GM21528 (cell line): Measurements from ENCODE around the gene RAB41.
"Not testable (repeated sequence)": the region's sequence is repeated elsewhere in the genome, so short reads cannot be mapped to it uniquely, and the experiment has no call there.

ENCODE experiments used
- ATAC-seq: cut with Tn5 transposase; IDR thresholded peaks from one replicate; pipeline ENCODE4 v1.9.1; 2021; ENCODE audit warnings: mild to moderate bottlenecking, moderate library complexity; ENCODE audit not compliant: unreplicated experiment, low FRiP score

The RAB41 gene

GRCh38 chrX:70281951-70282350, at the start of gene RAB41:
Gene RAB41 (plus strand): TSS chrX:70282172. CDS start chrX:70282218, 46 bp downstream.
- ATAC-seq = no peak

- no peak for ATAC-seq
Measured at GRCh38 chrX:70234355-70234754, 47.6 kb upstream of the RAB41 start, which contains the start of gene AWAT1. Gene AWAT1 (plus strand): TSS chrX:70234655. CDS start chrX:70234696, 41 bp downstream.

DNA sequence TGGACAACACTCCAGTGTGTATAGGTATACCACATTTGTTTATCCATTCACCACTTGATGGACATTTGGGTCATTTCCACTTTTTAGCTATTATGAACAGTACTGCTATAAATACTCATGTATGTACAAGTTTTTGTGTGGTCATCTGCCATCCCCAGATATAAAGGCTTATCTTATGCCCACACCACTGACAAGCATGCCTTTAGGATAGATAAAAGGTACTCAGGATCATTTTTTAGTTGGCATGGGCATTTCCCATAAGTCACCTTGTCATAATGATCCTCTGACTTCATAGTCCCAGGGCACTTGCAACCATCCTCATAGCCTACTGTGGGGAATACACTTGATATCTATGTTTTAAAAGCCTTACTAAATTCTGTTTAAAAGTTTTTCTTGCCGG, 41.2 kb upstream of the RAB41 start:
- no peak for ATAC-seq

DNA sequence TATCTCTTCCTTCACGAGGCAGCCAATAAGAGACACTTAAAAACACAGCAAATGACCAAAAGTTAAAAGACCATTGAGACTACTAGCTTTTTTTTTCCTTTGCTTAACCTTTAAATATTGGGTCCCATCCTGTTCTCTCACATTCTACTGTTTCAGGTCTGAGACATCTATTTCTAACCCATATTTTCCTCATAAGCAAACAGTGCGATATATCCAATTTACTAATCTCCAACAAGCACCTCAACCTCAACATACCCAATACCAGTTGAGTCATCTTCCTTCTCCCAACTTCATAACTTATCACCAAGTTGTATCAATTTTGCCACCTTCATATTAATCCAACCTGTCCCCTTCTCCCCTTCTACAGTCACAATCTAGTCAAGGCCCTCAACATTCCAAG, 40.5 kb upstream of the RAB41 start:
- no peak for ATAC-seq

GRCh38 chrX:70243601-70244000, 38.4 kb upstream of the RAB41 start:
- not testable (repeated sequence) for ATAC-seq

DNA sequence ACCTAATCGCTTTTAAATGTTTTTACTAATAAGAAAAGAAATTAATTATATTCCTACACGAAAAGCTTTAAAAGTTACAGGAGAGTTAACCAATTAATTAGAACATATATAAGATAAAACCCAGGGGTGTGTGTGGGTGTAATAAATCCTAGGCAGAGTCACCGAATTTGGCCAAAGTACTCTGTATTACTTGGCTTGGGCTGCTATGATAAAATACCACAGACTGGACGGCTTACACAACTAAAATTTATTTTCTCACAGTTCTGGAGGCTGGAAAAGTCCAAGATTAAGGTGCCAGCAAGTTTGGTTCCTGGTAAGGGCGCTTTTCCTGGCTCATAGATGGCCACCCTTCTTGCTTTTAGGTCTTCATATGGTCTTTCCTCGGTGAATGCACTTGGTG, 37.1 kb upstream of the RAB41 start:
- ATAC-seq = no peak

DNA sequence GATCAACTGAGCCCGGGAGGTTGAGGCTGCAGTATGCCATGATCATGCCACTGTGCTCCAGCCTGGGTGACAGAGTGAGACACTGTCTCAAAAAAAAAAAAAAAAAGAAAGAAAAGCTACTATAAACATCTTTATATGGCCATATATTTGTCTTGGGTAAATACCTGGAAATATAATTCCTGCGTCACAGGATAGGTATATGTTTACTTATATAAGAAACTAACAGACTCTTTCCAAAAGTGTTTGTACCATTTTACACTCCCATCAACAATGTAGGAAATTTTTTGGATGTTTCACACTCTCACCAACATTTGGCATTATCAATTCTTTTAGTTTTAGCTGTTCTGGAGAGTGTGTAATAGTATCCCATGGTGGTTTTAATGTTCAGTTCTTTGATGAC, 34.7 kb upstream of the RAB41 start:
- ATAC-seq = no peak

DNA sequence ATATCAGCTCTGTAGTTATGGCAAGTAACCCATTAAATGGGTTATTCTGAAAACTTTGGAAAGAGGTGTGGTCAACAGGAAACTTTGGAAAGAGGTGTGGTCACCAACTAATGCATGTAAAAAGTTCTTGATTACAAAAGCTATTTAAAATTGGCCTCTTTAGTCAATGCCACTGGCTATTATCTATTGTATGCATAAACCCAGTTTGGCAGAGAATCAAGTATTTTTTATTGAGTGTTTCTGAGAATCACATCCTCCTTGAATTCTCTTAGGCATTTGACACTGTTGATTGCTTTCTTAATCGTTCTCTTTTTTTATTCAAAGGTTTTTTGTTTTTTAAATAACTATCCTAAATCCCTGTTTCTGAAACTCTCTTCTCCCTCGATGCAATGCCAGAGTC, 29.5 kb upstream of the RAB41 start:
- ATAC-seq = no peak

DNA sequence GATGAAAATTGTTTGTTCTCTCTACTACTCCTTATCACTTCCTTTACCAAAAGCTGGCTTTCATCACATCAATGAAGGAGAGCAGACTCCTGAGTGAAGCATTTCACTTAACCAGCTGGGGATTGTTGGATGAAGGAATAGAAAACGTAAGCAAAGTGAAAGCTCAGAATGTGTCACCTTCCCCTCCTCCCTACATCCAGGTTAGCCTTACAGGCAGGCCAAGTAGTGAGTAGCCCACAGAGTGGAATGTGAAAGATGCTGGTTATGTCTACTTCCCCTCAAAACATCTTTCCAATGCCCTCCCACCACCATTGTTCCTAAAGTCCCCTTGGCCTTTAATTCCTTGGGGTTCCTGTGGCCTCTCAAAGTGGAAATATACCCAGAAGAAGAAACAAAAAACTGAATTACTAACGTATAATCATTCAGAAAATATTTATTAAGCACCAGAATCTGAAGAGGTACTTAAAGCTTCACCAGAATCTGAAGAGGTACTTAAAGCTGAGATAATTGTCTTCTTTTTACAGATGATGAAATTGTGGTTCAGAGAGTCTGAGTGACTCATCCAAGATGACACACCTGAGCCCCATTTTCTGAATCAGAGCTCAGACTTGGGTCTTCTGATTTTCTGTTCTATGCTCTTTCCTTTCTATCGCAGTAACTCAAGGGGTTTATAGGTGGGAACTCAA, 28.5 kb upstream of the RAB41 start:
- no peak for ATAC-seq

DNA sequence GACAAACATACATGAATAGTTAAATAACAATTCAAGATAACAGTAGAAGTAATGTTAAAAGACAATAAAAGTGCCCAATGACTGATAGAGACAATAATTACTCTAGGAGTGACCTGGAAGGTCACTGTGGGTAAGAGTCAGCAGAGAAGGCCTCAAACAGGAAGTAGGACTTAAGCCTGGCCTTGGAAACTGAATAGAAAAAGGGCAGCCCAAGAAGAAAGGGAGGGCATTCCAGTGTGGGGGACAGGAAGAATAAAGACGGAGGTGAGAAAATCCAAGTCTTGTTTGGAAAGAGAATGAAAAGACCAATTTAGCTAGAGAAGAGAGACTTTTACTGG, 27.9 kb upstream of the RAB41 start:
- ATAC-seq = no peak

- ATAC-seq = no peak
Measured at GRCh38 chrX:70254909-70255308, 27.1 kb upstream of the RAB41 start.

GRCh38 chrX:70255452-70255851, 26.5 kb upstream of the RAB41 start:
- ATAC-seq = no peak

GRCh38 chrX:70257423-70258288, 24.3 kb upstream of the RAB41 start:
- no peak for ATAC-seq

DNA sequence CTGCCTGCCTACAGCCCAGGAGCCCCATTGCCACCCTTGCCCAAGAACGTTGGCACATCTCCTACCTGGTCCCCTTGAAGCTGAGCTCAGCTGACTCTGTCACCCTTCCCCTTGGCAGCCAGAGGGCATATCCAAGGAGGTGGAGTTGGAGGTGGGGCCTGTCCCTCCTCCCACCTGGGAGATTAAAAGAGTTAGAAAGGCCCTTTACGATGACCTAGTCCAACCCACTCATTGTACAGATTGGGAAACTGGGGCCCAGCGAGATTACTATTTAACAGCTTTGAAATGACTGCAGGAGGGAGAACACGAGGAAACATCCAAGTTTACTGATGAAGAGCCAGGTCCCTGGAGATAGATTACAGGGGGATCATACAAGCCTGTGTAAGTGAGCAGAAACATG, 21.9 kb upstream of the RAB41 start, which contains the start of gene P2RY4:
TSS of gene P2RY4 (minus strand) at position 101 of the 400 bp plus-strand sequence. CDS start 580 bp downstream, outside the sequence.
- ATAC-seq = no peak

DNA sequence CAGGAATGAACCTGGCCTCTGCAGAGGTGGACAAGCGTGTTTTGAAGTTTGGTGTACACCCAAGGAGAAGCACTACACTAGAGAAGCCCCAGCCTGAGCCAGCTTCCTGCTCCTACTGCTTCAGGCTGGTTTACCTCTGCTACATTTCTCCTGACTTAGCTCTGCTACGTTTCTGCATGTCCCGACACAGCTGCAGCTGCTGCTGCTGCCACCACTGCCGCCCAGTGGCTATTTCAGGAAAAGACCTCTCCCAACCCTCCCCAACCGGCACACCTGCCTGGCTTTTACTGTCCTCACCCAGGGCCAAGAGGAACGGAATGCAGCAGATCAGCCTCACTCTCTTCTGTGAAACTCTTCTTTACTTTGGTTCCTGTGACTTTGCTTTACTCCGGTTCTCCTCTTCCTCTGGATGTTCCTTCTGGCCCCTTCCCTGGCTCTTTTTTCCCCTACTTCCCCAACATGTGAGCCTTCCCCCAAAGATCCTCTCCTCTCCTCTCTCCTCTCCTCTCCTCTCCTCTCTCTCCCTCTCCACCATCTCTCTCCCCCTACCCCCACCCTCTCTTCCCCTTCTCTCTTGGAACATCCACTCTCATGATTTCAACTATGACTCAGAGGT, 18.9 kb upstream of the RAB41 start:
- ATAC-seq = no peak

DNA sequence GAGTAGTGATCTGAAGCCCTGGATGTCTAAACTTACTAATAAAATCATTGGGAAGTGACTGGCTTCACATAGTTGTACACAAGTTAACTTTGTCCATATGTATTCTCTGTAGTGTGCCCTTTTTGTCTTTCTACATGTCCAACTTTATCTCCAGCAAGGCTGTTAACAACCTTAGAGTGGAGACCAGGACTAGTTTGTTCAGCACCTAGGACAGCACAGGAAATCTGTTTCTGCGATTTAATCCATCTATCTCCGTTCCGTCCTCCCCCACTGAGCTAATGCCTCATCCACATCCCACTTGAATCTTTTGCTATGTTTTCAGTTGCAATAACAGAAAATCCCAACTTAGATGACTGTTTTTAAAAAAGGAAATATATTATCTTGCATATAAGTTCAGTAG, 17.2 kb upstream of the RAB41 start:
- no peak for ATAC-seq

DNA sequence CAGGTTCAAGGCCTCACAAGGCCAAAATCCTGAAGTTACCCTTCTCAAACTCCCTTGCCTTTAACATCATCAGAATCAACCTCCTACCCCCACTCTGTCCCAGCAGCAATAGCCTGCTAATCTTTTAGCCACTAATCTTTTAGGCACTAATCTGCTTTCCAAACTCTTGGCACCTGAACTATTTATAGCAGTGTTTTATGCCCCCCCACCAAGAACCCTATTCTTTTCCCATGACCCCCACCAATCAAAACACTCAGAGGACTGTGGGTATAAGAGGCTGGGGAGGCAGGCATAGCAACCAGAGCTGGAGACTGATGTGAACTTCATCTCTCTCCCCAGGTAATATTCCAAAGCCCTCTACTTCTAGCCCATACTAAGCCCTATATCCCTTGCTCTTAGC, 13.9 kb upstream of the RAB41 start, which contains the start of gene ARR3:
TSS of gene ARR3 (plus strand) at position 301 of the 400 bp plus-strand sequence. CDS start 1,052 bp downstream, outside the sequence.
- ATAC-seq = no peak

DNA sequence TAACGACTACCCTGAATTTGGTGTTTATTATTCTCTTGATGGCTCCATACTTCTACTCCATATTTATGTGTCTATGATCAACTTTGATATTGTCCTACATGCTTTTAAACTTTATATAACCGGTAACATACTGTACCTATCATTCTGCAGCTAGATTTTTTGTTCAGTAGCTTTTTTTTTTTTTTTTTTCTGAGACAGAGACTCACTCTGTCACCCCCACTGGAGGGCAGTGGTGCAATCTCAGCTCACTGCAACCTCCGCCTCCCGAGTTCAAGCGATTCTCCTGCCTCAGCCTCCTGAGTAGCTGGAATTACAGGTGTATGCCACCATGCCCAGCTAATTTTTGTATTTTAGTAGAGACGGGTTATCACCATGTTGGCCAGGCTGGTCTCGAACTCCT, 7.9 kb upstream of the RAB41 start:
- ATAC-seq = not testable (repeated sequence)

- ATAC-seq = no peak
Measured at GRCh38 chrX:70279081-70279480, 2.9 kb upstream of the RAB41 start.

DNA sequence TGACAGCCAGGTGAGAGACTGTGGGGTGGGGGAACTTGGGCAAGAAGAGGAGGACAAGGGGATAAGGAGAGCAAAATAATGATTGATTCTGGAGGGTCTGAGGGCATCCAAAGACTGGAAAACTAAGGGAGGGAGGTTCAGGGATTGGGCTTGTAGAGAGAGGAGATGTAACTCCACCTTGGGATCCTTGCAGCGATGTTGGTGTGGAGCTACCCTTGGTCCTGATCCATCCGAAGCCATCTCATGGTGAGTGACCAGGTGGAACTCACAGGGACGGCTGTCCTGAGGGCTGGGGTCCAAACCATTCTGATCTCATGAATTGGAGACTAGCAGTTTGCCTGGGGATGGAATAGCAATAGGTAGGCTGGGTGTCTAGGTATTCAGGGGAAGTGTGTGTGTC, 1.4 kb upstream of the RAB41 start:
- ATAC-seq = no peak

GRCh38 chrX:70289168-70289792, 7.3 kb downstream of the RAB41 start:
- peak; percentile 19 for ATAC-seq
